Ishikawa (cell line): ENCODE measurements around the gene C5.

ENCODE experiments used
- CEBPB ChIP-seq: IDR thresholded peaks from 2 replicates; pipeline ENCODE4 v1.6.1; 2012
- CREB1 ChIP-seq: IDR thresholded peaks from 2 replicates; pipeline ENCODE4 v1.6.1; 2012; ENCODE audit warnings: low read depth
- EGR1 ChIP-seq: IDR thresholded peaks from 2 replicates; pipeline ENCODE4 v1.6.1; 2012
- EP300 ChIP-seq: IDR thresholded peaks from 2 replicates; pipeline ENCODE4 v1.6.1; 2012; ENCODE audit warnings: borderline replicate concordance
- FOXM1 ChIP-seq: IDR thresholded peaks from 2 replicates; pipeline ENCODE4 v1.6.1; 2012; ENCODE audit warnings: low read depth, borderline replicate concordance
- MAX ChIP-seq: IDR thresholded peaks from 2 replicates; pipeline ENCODE4 v1.6.1; 2012
- NFIC ChIP-seq: IDR thresholded peaks from 2 replicates; pipeline ENCODE4 v1.6.1; 2012
- RAD21 ChIP-seq: IDR thresholded peaks from 2 replicates; pipeline ENCODE4 v1.6.1; 2012; ENCODE audit warnings: low read depth
- REST ChIP-seq: IDR thresholded peaks from 2 replicates; pipeline ENCODE4 v1.6.1; 2012; ENCODE audit warnings: low read depth, mild to moderate bottlenecking
- TAF1 ChIP-seq: IDR thresholded peaks from 2 replicates; pipeline ENCODE4 v1.6.1; 2012; ENCODE audit warnings: low read depth, mild to moderate bottlenecking
- TCF12 ChIP-seq: IDR thresholded peaks from 2 replicates; pipeline ENCODE4 v1.6.1; 2012; ENCODE audit warnings: low read depth
- TEAD4 ChIP-seq: IDR thresholded peaks from 2 replicates; pipeline ENCODE4 v1.6.1; 2012
- YY1 ChIP-seq: IDR thresholded peaks from 2 replicates; pipeline ENCODE4 v1.6.1; 2012; ENCODE audit warnings: low read depth
- ZBTB7A ChIP-seq: IDR thresholded peaks from 2 replicates; pipeline ENCODE4 v1.6.1; 2012; ENCODE audit warnings: low read depth
- TF ChIP-seq, protein P1 (sequence below): IDR thresholded peaks from 2 replicates; pipeline ENCODE4 v1.6.1; 2012

C5 gene

GRCh38 chr9:120910643-120911042 lies 139.4 kb downstream of the C5 start:
- TF ChIP-seq YY1, result no peak
- TF ChIP-seq TAF1, result no peak
- TF ChIP-seq, protein P1, sequence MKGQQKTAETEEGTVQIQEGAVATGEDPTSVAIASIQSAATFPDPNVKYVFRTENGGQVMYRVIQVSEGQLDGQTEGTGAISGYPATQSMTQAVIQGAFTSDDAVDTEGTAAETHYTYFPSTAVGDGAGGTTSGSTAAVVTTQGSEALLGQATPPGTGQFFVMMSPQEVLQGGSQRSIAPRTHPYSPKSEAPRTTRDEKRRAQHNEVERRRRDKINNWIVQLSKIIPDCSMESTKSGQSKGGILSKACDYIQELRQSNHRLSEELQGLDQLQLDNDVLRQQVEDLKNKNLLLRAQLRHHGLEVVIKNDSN, result no peak
- TF ChIP-seq EP300, result no peak
- TF ChIP-seq REST, result no peak
- no peak for TF ChIP-seq FOXM1
- no peak for TF ChIP-seq CEBPB
- no peak for TF ChIP-seq EGR1
- TF ChIP-seq MAX, result no peak
- no peak for TF ChIP-seq ZBTB7A
- TF ChIP-seq TEAD4, result no peak
- no peak for TF ChIP-seq RAD21
- TF ChIP-seq NFIC, result no peak

- TF ChIP-seq YY1 (no peak), MAX (peak; percentile 59; the same call in 1 of the 2 replicates), EP300 (no peak), FOXM1 (no peak)
Observed at GRCh38 chr9:120909904-120910303, 140.2 kb downstream of the C5 start.

DNA sequence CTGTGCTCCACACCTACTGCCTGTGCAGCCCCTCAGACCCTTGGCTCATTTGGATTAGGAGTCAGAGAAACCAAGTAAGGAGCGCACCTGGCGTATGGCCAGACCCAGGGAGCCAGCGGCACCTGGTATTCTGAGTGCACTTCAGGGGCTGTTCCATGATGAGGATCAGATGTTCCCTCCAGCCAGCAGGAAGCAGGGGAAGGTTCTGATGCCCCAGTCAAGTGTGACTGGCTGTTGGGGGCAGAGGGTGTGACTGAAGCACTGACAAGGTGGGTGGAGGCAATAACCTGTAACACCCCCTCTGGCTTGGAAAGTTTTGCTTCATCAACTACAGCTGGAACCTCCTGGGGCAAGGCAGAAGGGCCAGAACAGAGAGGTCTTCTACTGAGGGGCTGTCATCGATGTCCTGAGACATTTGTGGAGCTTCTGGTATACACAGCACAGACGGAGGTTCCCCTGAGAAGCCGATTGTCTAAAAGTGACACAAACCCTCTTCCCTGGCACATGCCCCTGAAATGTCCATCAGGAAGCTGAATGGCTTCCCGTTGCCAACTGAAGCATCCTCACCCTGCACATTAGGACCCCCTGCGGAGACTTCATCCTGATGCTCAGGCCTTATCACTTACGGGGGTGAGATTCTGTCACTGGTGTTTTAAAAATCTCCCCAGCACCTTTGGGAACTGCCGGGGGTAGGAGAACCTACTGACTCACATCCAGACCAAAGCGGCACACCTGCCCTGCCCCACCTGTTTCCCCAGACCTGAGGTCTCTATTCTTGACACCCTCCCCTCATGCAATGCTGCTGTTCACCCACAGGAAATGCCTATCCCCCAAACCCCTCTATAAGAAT lies 144.5 kb downstream of the C5 start:
- no peak for TF ChIP-seq EGR1
- peak; percentile 57 for TF ChIP-seq NFIC

DNA sequence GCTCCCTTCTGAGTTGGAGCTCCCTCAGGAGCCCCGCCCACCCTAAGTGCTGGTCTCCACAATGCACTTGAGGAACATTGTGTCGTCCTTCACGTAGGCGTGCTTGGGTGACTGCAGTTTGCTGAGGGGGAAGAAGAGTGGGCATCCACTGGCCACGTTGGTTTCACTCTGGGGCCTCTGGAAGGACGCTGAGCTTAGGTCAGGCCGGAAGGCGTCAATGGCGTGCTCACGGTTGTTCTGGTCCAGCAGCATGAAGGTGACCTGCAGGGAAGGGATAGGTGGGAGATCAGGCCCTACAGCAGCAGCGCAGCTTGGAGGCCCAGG lies 145.1 kb downstream of the C5 start:
- TF ChIP-seq CEBPB (no peak), RAD21 (no peak), YY1 (no peak), TAF1 (no peak), ZBTB7A (no peak)

GRCh38 chr9:120904061-120904977 lies 145.8 kb downstream of the C5 start:
- TF ChIP-seq CREB1, result no peak
- TF ChIP-seq YY1, result no peak
- TF ChIP-seq NFIC, result no peak
- TF ChIP-seq EP300, result no peak
- no peak for TF ChIP-seq MAX
- no peak for TF ChIP-seq REST
- TF ChIP-seq ZBTB7A, result no peak
- no peak for TF ChIP-seq RAD21
- TF ChIP-seq EGR1, result no peak
- no peak for TF ChIP-seq CEBPB
- TF ChIP-seq TCF12, result no peak
- TF ChIP-seq FOXM1, result no peak
